H1 (cell line): ENCODE results near the gene PRKCA. TPM values are rescaled to one million over a fixed set of nuclear protein-coding genes. Genes with fewer than 3 reads are reported as not detected.

Experiments
- BACH1 ChIP-seq: IDR thresholded peaks from 2 replicates; pipeline ENCODE4 v1.6.1; 2012; ENCODE audit warnings: low read length, improper control_type of control experiment
- CREB1 ChIP-seq: IDR thresholded peaks from 2 replicates; pipeline ENCODE4 v1.6.1; 2012; ENCODE audit warnings: inconsistent platforms
- EZH2 ChIP-seq: fragments of 200-600 bp; sonication (generic); IDR thresholded peaks from 2 replicates; pipeline ENCODE4 v1.7.1; 2012; ENCODE audit warnings: low read depth, mild to moderate bottlenecking, moderate library complexity, low read length, inconsistent platforms; ENCODE audit not compliant: severe bottlenecking
- FOSL1 ChIP-seq: IDR thresholded peaks from 2 replicates; pipeline ENCODE4 v1.6.1; 2011; ENCODE audit warnings: mild to moderate bottlenecking, low read depth, low read length, moderate library complexity; ENCODE audit not compliant: insufficient read depth
- GABPA ChIP-seq: IDR thresholded peaks from 2 replicates; pipeline ENCODE4 v1.6.1; 2011; ENCODE audit warnings: mild to moderate bottlenecking, low read length, moderate library complexity, borderline replicate concordance; ENCODE audit not compliant: insufficient read depth
- GTF2F1 ChIP-seq: IDR thresholded peaks from 2 replicates; pipeline ENCODE4 v1.6.1; 2012; ENCODE audit warnings: low read depth, low read length, improper control_type of control experiment, borderline replicate concordance
- NRF1 ChIP-seq: IDR thresholded peaks from 2 replicates; pipeline ENCODE4 v1.6.1; 2011; ENCODE audit warnings: mild to moderate bottlenecking, low read depth, low read length, improper control_type of control experiment
- RBBP5 ChIP-seq: IDR thresholded peaks from 2 replicates; pipeline ENCODE4 v1.7.1; 2012; ENCODE audit warnings: low read depth, mild to moderate bottlenecking, inconsistent platforms, low read length, moderate library complexity, borderline replicate concordance
- SIRT6 ChIP-seq: IDR thresholded peaks from one replicate; pipeline ENCODE4 v1.7.1; 2012; ENCODE audit warnings: low read length, inconsistent platforms
- TBP ChIP-seq: IDR thresholded peaks from 2 replicates; pipeline ENCODE4 v1.6.1; 2011; ENCODE audit warnings: low read depth, low read length, improper control_type of control experiment
- polyA plus RNA-seq, 7 experiments: library from polyadenylated mRNA; depleted of rRNA in 3 of 7; stranded (reverse) in 5 of 7; unstranded in 2 of 7; fragments of >200 nt in 5 of 7; fragments of 200-250 nt in 2 of 7; gene quantifications; 1 replicate in 5 of 7; 2 replicates in 1 of 7; 4 replicates in 1 of 7; pipeline versions ENCODE4 v1.2.1 to v1.2.3, GENCODE V29; 2011 to 2013; ENCODE audit warnings: missing spikeins in 2 of 7, mixed read lengths in 2 of 7
- total RNA-seq: library from RNA; stranded (reverse); fragmentation: NEBNext Ultra II Directional; extraction: Animal tissue kit (Norgen Biotek cat#: 25700); gene quantifications from 2 replicates; pipeline ENCODE4 v1.2.1, GENCODE V29; 2021
- TF ChIP-seq, protein P1 (sequence below): fragments of 300-600 bp; sonication (generic); IDR thresholded peaks from 2 replicates; pipeline ENCODE4 v1.7.1; 2012; ENCODE audit warnings: low read length, moderate library complexity, mild to moderate bottlenecking, inconsistent platforms; ENCODE audit not compliant: insufficient replicate concordance
- TF ChIP-seq, protein P2 (sequence below): IDR thresholded peaks from 2 replicates; pipeline ENCODE4 v1.6.1; 2011; ENCODE audit warnings: low read length, improper control_type of control experiment

PRKCA gene
- total and polyA plus RNA-seq, 2 of the 8 experiments (the other 6 are each of a cell fraction or from before 2014, with no cell fraction given): 5.8 to 17.8 TPM

DNA sequence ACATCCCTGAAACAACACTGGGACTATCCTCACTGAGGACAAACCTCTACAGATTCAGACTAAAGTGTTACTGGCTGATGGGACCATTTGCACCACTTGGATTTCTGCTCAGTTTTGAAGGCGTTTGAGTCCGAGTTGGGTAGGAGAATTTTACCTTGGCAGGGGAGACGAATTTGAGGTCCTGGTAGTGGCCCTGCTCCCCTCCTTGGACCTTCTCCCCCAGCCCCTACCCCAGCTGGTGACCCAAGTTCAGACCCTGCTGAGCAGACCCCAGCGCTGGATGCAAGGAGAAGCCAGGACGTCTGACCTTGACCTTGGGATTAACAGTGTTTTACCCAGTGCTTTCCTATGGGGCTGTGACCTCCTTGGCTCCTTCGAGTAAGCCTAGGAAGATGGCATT lies 546.1 kb downstream of the PRKCA start (continued):
- TF ChIP-seq, protein P1, sequence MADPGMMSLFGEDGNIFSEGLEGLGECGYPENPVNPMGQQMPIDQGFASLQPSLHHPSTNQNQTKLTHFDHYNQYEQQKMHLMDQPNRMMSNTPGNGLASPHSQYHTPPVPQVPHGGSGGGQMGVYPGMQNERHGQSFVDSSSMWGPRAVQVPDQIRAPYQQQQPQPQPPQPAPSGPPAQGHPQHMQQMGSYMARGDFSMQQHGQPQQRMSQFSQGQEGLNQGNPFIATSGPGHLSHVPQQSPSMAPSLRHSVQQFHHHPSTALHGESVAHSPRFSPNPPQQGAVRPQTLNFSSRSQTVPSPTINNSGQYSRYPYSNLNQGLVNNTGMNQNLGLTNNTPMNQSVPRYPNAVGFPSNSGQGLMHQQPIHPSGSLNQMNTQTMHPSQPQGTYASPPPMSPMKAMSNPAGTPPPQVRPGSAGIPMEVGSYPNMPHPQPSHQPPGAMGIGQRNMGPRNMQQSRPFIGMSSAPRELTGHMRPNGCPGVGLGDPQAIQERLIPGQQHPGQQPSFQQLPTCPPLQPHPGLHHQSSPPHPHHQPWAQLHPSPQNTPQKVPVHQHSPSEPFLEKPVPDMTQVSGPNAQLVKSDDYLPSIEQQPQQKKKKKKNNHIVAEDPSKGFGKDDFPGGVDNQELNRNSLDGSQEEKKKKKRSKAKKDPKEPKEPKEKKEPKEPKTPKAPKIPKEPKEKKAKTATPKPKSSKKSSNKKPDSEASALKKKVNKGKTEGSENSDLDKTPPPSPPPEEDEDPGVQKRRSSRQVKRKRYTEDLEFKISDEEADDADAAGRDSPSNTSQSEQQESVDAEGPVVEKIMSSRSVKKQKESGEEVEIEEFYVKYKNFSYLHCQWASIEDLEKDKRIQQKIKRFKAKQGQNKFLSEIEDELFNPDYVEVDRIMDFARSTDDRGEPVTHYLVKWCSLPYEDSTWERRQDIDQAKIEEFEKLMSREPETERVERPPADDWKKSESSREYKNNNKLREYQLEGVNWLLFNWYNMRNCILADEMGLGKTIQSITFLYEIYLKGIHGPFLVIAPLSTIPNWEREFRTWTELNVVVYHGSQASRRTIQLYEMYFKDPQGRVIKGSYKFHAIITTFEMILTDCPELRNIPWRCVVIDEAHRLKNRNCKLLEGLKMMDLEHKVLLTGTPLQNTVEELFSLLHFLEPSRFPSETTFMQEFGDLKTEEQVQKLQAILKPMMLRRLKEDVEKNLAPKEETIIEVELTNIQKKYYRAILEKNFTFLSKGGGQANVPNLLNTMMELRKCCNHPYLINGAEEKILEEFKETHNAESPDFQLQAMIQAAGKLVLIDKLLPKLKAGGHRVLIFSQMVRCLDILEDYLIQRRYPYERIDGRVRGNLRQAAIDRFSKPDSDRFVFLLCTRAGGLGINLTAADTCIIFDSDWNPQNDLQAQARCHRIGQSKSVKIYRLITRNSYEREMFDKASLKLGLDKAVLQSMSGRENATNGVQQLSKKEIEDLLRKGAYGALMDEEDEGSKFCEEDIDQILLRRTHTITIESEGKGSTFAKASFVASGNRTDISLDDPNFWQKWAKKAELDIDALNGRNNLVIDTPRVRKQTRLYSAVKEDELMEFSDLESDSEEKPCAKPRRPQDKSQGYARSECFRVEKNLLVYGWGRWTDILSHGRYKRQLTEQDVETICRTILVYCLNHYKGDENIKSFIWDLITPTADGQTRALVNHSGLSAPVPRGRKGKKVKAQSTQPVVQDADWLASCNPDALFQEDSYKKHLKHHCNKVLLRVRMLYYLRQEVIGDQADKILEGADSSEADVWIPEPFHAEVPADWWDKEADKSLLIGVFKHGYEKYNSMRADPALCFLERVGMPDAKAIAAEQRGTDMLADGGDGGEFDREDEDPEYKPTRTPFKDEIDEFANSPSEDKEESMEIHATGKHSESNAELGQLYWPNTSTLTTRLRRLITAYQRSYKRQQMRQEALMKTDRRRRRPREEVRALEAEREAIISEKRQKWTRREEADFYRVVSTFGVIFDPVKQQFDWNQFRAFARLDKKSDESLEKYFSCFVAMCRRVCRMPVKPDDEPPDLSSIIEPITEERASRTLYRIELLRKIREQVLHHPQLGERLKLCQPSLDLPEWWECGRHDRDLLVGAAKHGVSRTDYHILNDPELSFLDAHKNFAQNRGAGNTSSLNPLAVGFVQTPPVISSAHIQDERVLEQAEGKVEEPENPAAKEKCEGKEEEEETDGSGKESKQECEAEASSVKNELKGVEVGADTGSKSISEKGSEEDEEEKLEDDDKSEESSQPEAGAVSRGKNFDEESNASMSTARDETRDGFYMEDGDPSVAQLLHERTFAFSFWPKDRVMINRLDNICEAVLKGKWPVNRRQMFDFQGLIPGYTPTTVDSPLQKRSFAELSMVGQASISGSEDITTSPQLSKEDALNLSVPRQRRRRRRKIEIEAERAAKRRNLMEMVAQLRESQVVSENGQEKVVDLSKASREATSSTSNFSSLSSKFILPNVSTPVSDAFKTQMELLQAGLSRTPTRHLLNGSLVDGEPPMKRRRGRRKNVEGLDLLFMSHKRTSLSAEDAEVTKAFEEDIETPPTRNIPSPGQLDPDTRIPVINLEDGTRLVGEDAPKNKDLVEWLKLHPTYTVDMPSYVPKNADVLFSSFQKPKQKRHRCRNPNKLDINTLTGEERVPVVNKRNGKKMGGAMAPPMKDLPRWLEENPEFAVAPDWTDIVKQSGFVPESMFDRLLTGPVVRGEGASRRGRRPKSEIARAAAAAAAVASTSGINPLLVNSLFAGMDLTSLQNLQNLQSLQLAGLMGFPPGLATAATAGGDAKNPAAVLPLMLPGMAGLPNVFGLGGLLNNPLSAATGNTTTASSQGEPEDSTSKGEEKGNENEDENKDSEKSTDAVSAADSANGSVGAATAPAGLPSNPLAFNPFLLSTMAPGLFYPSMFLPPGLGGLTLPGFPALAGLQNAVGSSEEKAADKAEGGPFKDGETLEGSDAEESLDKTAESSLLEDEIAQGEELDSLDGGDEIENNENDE: no peak
- TF ChIP-seq GTF2F1: no peak
- no peak for TF ChIP-seq CREB1
- no peak for TF ChIP-seq EZH2
- no peak for TF ChIP-seq NRF1
- TF ChIP-seq BACH1: no peak
- no peak for TF ChIP-seq FOSL1
- no peak for TF ChIP-seq TBP
- no peak for TF ChIP-seq GABPA
- TF ChIP-seq, protein P2, sequence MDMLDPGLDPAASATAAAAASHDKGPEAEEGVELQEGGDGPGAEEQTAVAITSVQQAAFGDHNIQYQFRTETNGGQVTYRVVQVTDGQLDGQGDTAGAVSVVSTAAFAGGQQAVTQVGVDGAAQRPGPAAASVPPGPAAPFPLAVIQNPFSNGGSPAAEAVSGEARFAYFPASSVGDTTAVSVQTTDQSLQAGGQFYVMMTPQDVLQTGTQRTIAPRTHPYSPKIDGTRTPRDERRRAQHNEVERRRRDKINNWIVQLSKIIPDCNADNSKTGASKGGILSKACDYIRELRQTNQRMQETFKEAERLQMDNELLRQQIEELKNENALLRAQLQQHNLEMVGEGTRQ: no peak
- no peak for TF ChIP-seq SIRT6
- no peak for TF ChIP-seq RBBP5
